GM12873 (cell line): Measurements from ENCODE around the gene MYH16.
A peak's percentile ranks its signal among the peaks of the same experiment; 100 is the strongest.

ENCODE experiments used
- TF ChIP-seq, protein P1 (sequence below): IDR thresholded peaks from 2 replicates; pipeline ENCODE4 v1.5.1; 2012; ENCODE audit warnings: low read depth, mild to moderate bottlenecking, moderate library complexity, low read length, control low read depth; ENCODE audit not compliant: insufficient read depth; ENCODE audit errors: missing control alignments

The MYH16 gene

DNA sequence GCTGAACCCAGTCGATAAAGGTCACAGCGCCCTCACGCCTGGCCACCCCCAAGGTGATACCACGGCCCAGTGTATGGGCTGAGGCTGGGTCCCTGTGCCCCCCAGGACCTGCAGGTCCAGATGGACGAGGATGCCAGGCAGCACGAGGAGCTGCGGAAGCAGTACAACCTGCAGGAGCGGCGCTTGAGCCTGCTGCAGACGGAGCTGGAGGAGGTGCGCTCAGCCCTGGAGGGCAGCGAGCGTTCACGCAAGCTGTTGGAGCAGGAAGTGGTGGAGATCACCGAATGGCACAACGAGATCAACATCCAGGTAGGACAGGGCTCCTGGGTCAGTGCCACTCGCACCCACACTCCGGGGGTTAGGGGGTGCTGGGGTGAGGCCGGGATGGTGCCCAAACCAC, 28.9 kb downstream of the MYH16 start:
- TF ChIP-seq, protein P1, sequence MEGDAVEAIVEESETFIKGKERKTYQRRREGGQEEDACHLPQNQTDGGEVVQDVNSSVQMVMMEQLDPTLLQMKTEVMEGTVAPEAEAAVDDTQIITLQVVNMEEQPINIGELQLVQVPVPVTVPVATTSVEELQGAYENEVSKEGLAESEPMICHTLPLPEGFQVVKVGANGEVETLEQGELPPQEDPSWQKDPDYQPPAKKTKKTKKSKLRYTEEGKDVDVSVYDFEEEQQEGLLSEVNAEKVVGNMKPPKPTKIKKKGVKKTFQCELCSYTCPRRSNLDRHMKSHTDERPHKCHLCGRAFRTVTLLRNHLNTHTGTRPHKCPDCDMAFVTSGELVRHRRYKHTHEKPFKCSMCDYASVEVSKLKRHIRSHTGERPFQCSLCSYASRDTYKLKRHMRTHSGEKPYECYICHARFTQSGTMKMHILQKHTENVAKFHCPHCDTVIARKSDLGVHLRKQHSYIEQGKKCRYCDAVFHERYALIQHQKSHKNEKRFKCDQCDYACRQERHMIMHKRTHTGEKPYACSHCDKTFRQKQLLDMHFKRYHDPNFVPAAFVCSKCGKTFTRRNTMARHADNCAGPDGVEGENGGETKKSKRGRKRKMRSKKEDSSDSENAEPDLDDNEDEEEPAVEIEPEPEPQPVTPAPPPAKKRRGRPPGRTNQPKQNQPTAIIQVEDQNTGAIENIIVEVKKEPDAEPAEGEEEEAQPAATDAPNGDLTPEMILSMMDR = no peak

DNA sequence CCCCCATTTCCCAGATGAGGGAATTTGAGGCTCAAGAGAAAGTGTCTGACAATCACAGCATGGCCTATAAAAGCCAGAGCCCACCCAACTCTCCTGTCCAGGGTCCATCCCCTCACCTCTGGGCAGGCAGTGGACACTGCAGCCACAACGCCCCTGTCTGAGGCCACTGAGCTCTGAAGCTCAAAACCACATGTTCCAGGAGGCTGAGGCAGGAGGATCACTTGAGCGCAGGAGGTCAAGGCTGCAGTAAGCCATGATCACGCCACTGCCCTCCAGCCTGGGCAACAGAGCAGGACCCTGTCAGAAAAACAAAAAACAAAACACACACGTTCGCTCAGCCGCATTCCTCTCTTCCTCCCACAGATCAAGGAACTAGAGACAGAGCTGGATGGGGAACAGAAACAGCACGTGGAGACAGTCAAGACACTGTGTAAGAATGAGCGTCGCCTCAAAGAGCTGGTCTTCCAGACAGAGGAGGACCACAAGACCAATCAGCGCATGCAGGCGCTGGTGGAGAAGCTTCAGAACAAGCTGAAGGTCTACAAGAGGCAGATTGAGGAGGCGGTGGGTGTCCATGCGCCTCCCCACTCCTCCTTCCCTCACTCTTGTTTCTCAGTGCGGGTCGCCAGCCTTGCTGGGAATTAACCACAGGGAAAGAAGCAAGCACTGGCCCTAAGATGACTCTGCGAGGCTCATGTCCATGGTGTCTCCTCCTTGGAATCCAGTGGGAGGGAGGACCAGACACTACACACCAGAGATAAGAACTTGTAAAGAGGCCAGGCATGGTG, 33.0 kb downstream of the MYH16 start:
- TF ChIP-seq, protein P1 = no peak

DNA sequence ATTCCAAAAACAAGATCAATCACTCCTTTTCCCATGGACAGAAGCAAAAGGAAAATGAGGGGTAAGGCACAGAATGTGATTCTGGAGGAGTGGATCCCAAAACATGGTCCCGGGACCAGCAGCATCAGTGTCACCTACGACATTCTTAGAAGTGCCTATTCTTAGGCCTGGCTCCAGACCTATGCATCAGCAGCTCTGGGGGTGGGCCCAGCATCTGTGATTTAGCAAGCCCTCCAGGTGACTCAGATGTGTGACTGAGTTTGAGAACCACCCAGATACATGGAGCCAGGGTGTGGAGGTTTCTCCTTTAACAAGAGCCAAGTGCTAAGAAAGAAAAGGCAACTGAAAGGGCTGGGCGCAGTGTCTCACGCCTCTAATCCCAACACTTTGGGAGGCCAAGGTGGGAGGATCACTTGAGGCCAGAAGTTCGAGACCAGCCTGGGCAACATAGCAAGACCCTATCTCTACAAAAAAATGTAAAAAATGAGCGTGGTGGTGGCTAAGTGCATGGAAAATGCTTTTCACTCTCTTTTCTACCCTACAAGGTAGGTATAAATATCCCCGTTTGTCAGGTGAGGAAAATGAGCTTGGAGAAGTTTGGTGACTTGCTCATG, 35.9 kb downstream of the MYH16 start:
- TF ChIP-seq, protein P1 = no peak

DNA sequence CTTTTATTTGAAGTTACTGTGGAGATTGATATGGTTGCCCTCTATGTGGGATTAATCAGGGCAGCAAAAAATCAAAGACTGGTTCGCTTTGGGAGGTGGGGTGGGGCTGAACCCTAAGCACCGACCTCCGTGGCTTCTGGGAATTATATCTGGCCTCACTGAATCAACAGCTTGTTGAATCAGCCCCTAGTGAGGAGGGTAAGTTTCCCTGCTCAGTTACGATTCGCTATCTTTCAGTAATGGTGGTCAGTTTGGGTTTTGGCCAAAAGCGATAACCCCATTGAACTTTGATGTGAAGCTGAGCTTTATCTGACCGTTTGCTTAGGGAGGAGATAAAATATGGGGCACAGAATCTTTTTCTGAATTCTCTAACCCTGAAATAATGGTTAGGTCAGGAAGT, 36.5 kb downstream of the MYH16 start:
- TF ChIP-seq, protein P1 = no peak

DNA sequence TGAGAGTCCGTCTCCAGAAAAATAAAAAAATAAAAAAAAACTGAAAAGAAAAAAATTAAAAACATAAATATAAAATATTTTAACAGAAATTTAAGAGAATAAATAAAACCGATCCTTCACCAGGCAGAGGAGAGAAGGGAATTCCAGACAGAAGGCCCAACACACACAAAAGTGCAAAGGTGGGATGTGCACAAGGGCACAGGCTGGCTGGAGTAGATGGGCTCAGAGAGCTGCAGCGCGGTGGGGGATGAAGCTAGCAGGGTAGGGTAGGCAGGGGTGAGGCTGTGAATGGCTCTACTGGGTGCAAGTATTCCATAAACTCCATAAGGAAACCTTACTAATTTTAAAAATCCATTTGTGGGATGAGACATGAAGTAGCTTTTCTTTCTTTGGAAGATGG, 37.4 kb downstream of the MYH16 start:
- TF ChIP-seq, protein P1 = no peak

DNA sequence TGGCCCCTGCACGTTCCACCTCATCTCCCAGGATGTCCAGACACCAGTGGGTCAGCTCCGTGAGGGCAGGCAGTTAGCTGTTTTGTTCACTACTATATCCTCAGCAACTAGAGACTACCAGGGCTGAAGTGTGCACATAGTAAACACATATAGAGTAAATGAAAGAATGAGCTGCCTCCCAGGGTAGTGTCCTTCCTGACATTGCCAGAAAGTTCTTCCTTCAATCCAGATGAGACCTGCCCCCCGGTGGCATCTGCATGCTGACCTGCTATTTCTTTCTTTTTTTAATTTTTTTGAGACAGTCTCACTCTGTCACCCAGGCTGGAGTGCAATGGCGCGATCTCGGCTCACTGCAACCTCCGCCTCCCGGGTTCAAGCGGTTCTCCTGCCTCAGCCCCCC, 39.1 kb downstream of the MYH16 start:
- TF ChIP-seq, protein P1 = no peak

DNA sequence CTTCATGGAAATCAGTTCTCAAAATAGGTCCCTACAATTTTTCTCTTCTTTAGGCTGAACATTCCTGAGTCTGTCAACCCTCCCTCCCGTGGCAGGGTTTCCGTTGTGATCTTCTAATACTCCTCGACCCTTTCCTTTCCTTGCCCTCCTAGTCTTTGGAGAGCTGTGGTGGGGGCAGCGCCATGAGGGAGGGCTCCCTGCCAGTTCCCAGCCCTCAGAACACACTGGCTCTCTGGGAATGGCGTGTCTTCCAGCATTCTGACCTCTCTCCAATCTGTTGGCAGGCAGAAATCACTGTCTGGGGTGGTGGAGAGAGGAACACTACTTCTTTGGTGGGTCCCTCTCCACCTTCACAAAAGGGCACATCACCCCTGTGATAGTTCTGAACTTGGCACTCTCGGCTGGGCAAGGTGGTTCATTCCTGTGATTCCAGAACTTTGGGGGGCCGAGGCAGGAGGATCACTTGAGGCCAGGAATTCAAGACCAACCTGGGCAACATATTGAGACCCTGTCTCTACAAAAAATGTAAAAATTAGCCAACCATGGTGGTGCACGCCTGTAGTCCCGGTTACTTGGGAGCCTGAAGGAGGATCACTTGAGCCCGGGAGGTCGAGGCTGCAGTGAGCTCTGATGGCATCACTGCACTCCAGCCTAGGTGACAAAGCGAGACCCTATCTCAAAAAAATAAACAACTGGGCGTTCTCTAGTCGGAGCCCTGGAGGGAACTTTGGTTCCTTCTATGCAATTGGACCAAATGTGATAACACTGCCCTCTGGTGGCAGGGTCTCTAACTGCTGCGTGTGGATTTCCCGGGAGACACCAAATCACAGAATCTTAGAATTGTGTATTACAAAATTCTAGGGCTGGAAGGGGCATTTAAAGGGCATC, 39.9 kb downstream of the MYH16 start:
- TF ChIP-seq, protein P1 = peak; percentile 83
